ENCODE results near the gene PFN1. TPM values are rescaled to one million over a fixed set of nuclear protein-coding genes. Genes with fewer than 3 reads are reported as not detected.
A peak's percentile ranks its signal among the peaks of the same experiment; 100 is the strongest.

The PFN1 gene
- total RNA-seq, 2 donors from 2014 or later, result 806 to 1,230 TPM

GRCh38 chr17:4939546-4939795, 8.9 kb downstream of the PFN1 start:
- Histone ChIP-seq H3K4me1 (ENCODE audit: control insufficient read depth in 1 of 2, low read depth in 2 of 2) (peaks cover 21 to 54% of the 10 kb centered on the region in 2 donors), H3K27ac (peak overlapping the region; percentile 76 to 95), H3K27me3 (replicated peaks; ENCODE audit: insufficient read depth) (no peaks in the 10 kb centered on the region), H3K4me3 (peak overlapping the region; percentile 92), H3K9me3 (no peaks in the 10 kb centered on the region), H3K36me3 (peaks cover 22% of the 10 kb centered on the region)
- DNase-seq (ENCODE audit: low spot score) (no peak), ATAC-seq (ENCODE audit: insufficient number of reproducible peaks, low FRiP score, low read depth) (no peak)
- TF ChIP-seq, protein P1, sequence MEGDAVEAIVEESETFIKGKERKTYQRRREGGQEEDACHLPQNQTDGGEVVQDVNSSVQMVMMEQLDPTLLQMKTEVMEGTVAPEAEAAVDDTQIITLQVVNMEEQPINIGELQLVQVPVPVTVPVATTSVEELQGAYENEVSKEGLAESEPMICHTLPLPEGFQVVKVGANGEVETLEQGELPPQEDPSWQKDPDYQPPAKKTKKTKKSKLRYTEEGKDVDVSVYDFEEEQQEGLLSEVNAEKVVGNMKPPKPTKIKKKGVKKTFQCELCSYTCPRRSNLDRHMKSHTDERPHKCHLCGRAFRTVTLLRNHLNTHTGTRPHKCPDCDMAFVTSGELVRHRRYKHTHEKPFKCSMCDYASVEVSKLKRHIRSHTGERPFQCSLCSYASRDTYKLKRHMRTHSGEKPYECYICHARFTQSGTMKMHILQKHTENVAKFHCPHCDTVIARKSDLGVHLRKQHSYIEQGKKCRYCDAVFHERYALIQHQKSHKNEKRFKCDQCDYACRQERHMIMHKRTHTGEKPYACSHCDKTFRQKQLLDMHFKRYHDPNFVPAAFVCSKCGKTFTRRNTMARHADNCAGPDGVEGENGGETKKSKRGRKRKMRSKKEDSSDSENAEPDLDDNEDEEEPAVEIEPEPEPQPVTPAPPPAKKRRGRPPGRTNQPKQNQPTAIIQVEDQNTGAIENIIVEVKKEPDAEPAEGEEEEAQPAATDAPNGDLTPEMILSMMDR (IDR thresholded peaks at IDR 0.05), result no peak

GRCh38 chr17:4938688-4939545, 9.4 kb downstream of the PFN1 start:
- H3K36me3 ChIP-seq, result peaks cover 22% of the 10 kb centered on the region
- DNase-seq (ENCODE audit: low spot score), result no peak
- no peaks in the 10 kb centered on the region for H3K9me3 ChIP-seq
- H3K4me1 ChIP-seq (ENCODE audit: control insufficient read depth in 1 of 2, low read depth in 2 of 2), result peaks cover 20 to 54% of the 10 kb centered on the region in 2 donors
- H3K4me3 ChIP-seq, result peak overlapping the region; percentile 92
- no peaks in the 10 kb centered on the region for H3K27me3 ChIP-seq (replicated peaks; ENCODE audit: insufficient read depth)
- TF ChIP-seq, protein P1 (IDR thresholded peaks at IDR 0.05), result no peak
- ATAC-seq (ENCODE audit: insufficient number of reproducible peaks, low FRiP score, low read depth), result no peak
- peak overlapping the region; percentile 76 to 95 for H3K27ac ChIP-seq

- Histone ChIP-seq H3K36me3 (peaks cover 22% of the 10 kb centered on the region), H3K4me1 (ENCODE audit: control insufficient read depth in 1 of 2, low read depth in 2 of 2) (peaks cover 20 to 47% of the 10 kb centered on the region in 2 donors), H3K27me3 (replicated peaks; ENCODE audit: insufficient read depth) (no peaks in the 10 kb centered on the region), H3K27ac (no peak overlapping the region), H3K9me3 (no peaks in the 10 kb centered on the region), H3K4me3 (no peak overlapping the region)
- TF ChIP-seq, protein P1 (IDR thresholded peaks at IDR 0.05), result no peak
- DNase-seq (ENCODE audit: low spot score) (no peak), ATAC-seq (ENCODE audit: insufficient number of reproducible peaks, low FRiP score, low read depth) (no peak)
Observed at GRCh38 chr17:4938069-4938491, 10.2 kb downstream of the PFN1 start.

DNA sequence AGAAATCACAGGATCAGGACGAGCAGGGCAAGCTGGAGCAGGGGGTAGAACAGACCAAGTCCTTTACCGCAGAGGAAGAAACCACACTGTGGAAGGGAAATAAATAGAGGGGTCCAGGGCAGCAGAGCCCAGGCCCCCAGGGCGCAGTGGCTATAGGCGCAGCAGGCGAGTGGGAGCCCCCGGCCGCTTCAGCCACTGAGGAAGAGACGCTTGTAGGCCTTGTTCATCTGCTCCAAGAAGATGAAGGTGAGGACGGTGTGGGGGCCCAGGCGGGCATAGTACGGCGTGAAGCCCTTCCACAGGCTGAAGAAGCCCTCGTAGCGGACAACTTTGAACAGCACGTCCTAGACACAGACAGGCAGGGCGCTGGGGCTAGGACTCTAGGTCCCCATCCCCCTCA, 10.8 kb downstream of the PFN1 start:
- peaks cover 21% of the 10 kb centered on the region for H3K36me3 ChIP-seq
- DNase-seq (ENCODE audit: low spot score) (no peak), ATAC-seq (ENCODE audit: insufficient number of reproducible peaks, low FRiP score, low read depth) (no peak)
- H3K4me1 ChIP-seq (ENCODE audit: control insufficient read depth in 1 of 2, low read depth in 2 of 2), result peaks cover 20 to 41% of the 10 kb centered on the region in 2 donors
- no peaks in the 10 kb centered on the region for H3K9me3 ChIP-seq
- TF ChIP-seq, protein P1 (IDR thresholded peaks at IDR 0.05), result no peak
- H3K4me3 ChIP-seq, result no peak overlapping the region
- no peaks in the 10 kb centered on the region for H3K27me3 ChIP-seq (replicated peaks; ENCODE audit: insufficient read depth)
- no peak overlapping the region for H3K27ac ChIP-seq

DNA sequence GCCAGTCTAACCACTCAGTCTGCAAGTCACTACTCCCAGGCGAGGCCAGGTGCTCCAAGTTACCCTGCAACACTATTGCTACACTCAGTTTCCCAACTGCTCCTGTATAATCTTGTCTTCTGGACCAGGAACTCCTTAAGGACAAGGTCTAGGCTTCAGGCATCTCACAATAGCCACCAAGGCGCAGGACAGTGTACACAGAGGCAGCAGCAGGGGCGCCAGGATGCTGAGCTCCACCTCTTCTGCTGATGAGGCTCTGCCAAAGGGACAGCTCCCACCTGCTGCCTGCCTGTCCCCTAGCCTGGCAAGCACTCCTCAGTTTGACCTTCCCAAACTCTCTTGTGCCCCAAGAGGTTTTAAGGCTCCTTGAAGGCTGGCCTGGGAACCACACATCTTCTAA, 11.9 kb downstream of the PFN1 start:
- ATAC-seq (ENCODE audit: insufficient number of reproducible peaks, low FRiP score, low read depth), result no peak
- TF ChIP-seq, protein P1 (IDR thresholded peaks at IDR 0.05), result no peak

More for the DNA sequence above, 11.9 kb downstream of the PFN1 start:
- Histone ChIP-seq H3K27ac (no peak overlapping the region), H3K9me3 (no peaks in the 10 kb centered on the region), H3K36me3 (peaks cover 19% of the 10 kb centered on the region), H3K4me1 (ENCODE audit: control insufficient read depth in 1 of 2, low read depth in 2 of 2) (peaks cover 17 to 30% of the 10 kb centered on the region in 2 donors), H3K27me3 (replicated peaks; ENCODE audit: insufficient read depth) (no peaks in the 10 kb centered on the region), H3K4me3 (no peak overlapping the region)
- no peak for DNase-seq (ENCODE audit: low spot score)

All from thoracic aorta (tissue), 2 donors.